Right atrium auricular region (tissue), 2 donors: ENCODE results near the gene SLC22A1. TPM values are rescaled to one million over a fixed set of nuclear protein-coding genes. Genes with fewer than 3 reads are reported as not detected.

Experiments used
- DNase-seq: peaks from one replicate; pipeline ENCODE4 v3.0.0-alpha.2; 2019; ENCODE audit warnings: low spot score
- H3K27ac ChIP-seq, 2 donors: fragments of 200-600 bp; sonication (generic); 1 replicate in 1 of 2; 2 replicates in 1 of 2; pipeline ENCODE4 v1.5.1; 2016 to 2019
- H3K27me3 ChIP-seq, 2 donors: fragments of 200-600 bp; sonication (generic); one replicate each; pipeline versions ENCODE4 v1.5.1 to v1.6.0; 2017 to 2019
- H3K36me3 ChIP-seq: fragments of 200-600 bp; sonication (generic); one replicate; pipeline ENCODE4 v1.5.1; 2016
- H3K4me1 ChIP-seq, 2 donors: fragments of 200-600 bp; sonication (generic); one replicate each; pipeline versions ENCODE4 v1.5.1 to v1.6.0; 2017 to 2019
- H3K4me3 ChIP-seq, 2 donors: fragments of 200-600 bp; sonication (generic); 1 replicate in 1 of 2; 2 replicates in 1 of 2; pipeline ENCODE4 v1.5.1; 2017 to 2019; ENCODE audit warnings: mild to moderate bottlenecking in 1 of 2, moderate library complexity in 1 of 2
- H3K9me3 ChIP-seq, 2 donors: fragments of 200-600 bp; sonication (generic); one replicate each; pipeline ENCODE4 v1.5.1; 2019
- total RNA-seq, 2 donors: library from RNA; depleted of rRNA; stranded (reverse); fragments of >200 nt; gene quantifications; one replicate each; pipeline ENCODE4 v1.1.0, GENCODE V29; 2016
- TF ChIP-seq, protein P1 (sequence below), 2 donors: fragments of 200-600 bp; sonication (generic); IDR thresholded peaks; one replicate each; pipeline ENCODE4 v1.5.1; 2019; ENCODE audit warnings: antibody characterized with exemption in 2 of 2

Gene SLC22A1
- total RNA-seq, 2 donors from 2014 or later = not detected

DNA sequence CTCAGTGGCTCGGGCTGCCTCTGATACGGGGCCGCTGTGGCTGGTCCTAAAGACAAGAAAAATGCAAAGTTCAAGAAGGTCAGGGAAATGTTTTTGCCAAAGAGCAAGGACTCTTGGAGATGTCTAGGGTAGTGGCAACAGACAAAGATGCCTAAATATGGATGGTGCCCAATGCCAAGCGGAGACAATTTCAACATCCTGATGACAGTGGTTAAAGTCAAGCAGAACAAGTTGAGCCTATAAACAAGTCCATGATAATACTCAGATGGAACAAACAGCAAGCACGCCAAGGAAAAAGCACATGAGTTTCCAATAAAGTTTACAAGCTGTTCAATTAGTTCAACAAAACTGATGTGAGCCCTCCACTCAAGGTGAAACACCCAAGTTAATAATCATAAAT is 51.1 kb downstream of the SLC22A1 start:
- TF ChIP-seq, protein P1, sequence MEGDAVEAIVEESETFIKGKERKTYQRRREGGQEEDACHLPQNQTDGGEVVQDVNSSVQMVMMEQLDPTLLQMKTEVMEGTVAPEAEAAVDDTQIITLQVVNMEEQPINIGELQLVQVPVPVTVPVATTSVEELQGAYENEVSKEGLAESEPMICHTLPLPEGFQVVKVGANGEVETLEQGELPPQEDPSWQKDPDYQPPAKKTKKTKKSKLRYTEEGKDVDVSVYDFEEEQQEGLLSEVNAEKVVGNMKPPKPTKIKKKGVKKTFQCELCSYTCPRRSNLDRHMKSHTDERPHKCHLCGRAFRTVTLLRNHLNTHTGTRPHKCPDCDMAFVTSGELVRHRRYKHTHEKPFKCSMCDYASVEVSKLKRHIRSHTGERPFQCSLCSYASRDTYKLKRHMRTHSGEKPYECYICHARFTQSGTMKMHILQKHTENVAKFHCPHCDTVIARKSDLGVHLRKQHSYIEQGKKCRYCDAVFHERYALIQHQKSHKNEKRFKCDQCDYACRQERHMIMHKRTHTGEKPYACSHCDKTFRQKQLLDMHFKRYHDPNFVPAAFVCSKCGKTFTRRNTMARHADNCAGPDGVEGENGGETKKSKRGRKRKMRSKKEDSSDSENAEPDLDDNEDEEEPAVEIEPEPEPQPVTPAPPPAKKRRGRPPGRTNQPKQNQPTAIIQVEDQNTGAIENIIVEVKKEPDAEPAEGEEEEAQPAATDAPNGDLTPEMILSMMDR (IDR thresholded peaks at IDR 0.05) = no peak
- Histone ChIP-seq H3K36me3 (no peaks in the 10 kb centered on the region), H3K4me1 (no peaks in the 10 kb centered on the region), H3K27me3 (no peaks in the 10 kb centered on the region), H3K4me3 (no peak overlapping the region), H3K9me3 (no peaks in the 10 kb centered on the region), H3K27ac (no peak overlapping the region)
- no peak for DNase-seq

DNA sequence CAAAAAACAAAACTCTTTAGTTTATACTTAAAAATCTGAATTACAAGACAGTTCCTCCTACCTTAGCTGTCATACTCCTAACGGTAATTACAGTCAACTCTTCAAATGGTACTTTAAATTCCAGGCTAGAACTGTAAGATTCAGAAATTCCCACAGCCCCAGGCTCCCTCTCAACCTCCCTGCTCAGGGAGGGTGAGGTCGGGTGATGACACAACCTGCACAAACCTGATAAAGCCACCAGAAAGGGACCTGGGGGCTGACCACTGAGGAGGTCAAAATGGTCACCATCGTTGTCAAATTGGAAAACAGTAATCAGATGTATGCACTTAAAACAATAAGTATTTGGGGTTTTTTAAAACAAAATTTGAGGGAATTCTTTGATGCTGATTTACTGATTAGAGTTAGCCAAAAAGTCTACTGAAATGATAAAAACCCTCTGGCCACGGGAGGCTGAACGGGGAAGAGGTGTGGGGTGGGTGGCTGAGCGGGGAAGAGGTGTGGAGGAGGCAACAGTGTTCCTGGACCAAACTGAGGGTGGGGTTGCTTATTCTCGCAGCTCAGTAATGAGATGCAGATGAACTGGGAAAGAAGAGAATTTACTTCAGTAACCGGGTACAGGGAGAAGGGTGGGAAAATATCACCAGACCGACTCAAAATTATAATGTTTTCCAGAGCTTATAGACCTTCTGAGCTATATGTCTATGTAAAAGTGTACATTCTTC is 52.4 kb downstream of the SLC22A1 start:
- no peak for DNase-seq
- TF ChIP-seq, protein P1 (IDR thresholded peaks at IDR 0.05) = no peak
- no peak overlapping the region for H3K27ac ChIP-seq
- no peaks in the 10 kb centered on the region for H3K36me3 ChIP-seq
- H3K4me1 ChIP-seq = no peaks in the 10 kb centered on the region
- no peak overlapping the region for H3K4me3 ChIP-seq
- H3K27me3 ChIP-seq = no peaks in the 10 kb centered on the region
- H3K9me3 ChIP-seq = no peaks in the 10 kb centered on the region

DNA sequence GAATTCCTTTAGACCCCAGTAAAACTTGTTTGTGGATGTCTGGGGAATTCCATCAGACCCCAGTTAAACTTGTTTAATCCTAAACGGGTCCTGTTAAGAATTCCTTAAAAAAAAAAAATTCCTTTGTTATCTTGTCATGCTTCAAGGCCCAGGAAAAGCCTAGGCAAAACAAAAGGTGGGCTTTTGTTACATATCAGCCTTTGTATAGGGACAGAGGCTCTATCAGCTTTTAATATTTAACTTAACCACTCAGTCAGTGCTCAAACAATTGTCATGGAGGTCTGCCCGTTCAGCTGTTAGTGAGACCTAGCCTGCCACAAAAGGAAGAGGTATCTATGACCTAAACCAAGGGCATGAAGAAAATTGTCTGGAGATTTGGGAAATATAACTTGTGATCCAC is 53.1 kb downstream of the SLC22A1 start:
- DNase-seq = no peak
- no peaks in the 10 kb centered on the region for H3K4me1 ChIP-seq

DNA sequence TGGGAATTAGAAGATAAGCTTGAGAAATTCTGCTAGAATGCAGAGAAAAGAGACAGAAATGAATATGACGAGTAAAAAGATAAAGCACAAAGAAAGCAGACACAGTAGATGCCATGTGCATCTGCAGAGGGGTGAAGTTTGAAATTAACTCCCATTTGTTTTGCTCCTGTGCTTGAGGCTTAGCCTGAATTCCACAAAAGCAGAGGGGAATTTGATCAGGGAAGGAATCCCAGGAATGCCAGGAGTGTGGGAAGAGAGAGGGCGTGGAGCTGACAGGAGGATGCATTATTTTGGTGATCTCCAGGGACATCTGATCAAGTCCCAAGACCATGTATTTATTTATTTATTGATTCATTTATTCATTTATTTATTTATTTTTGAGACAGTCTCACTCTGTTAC is 55.6 kb downstream of the SLC22A1 start:
- DNase-seq = no peak
- TF ChIP-seq, protein P1 (IDR thresholded peaks at IDR 0.05) = no peak
- Histone ChIP-seq H3K27ac (no peak overlapping the region), H3K27me3 (no peaks in the 10 kb centered on the region), H3K36me3 (no peaks in the 10 kb centered on the region), H3K4me3 (no peak overlapping the region), H3K4me1 (no peaks in the 10 kb centered on the region), H3K9me3 (no peaks in the 10 kb centered on the region)

More for the DNA sequence above, 53.1 kb downstream of the SLC22A1 start:
- H3K27me3 ChIP-seq = no peaks in the 10 kb centered on the region
- no peak overlapping the region for H3K27ac ChIP-seq
- no peak overlapping the region for H3K4me3 ChIP-seq
- TF ChIP-seq, protein P1 (IDR thresholded peaks at IDR 0.05) = no peak
- H3K36me3 ChIP-seq = no peaks in the 10 kb centered on the region
- H3K9me3 ChIP-seq = no peaks in the 10 kb centered on the region

DNA sequence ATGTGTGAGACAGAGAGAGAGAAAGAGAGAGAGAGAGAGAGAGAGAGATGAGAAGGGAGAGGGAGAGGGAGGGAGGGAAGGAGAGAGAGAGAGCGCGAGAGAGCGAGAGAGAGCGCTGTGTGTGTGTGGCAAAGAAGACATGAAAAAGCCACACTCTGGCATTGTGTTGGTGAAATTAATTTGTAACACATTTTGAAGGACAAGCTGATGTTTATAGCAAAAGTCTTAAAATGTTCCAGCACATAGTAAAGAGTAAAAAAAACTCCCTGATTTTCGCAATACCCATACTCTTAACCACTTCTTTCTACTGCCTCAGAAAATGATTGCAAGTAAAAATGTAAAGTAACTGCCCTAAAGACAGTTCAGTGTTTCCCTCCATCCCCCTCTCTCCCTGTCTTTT is 56.7 kb downstream of the SLC22A1 start:
- no peak overlapping the region for H3K27ac ChIP-seq
- no peaks in the 10 kb centered on the region for H3K27me3 ChIP-seq
- TF ChIP-seq, protein P1 (IDR thresholded peaks at IDR 0.05) = no peak
- DNase-seq = no peak
- H3K36me3 ChIP-seq = no peaks in the 10 kb centered on the region
- H3K9me3 ChIP-seq = no peaks in the 10 kb centered on the region
- no peak overlapping the region for H3K4me3 ChIP-seq
- H3K4me1 ChIP-seq = no peaks in the 10 kb centered on the region

DNA sequence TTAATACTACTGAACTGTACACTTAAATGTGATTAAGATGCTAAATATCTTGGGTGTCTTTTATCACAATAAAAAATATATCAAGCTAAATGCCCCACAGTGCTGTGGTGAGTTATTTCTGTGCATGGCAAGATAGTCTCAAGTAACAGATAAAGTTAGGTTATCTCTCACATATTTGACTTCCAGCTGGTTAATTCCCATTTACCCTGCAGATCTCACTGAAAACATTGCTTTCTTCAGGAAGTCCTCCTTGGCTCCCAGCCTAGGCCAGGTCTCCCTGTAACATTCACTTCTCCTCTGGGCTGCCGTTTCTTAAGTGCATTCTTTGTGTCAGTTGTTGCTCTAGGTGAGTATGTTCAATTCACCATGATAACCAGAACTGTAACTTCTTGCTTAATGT is 59.1 kb downstream of the SLC22A1 start:
- no peaks in the 10 kb centered on the region for H3K27me3 ChIP-seq
- TF ChIP-seq, protein P1 (IDR thresholded peaks at IDR 0.05) = no peak
- no peaks in the 10 kb centered on the region for H3K4me1 ChIP-seq
- no peak for DNase-seq
- no peak overlapping the region for H3K4me3 ChIP-seq
- H3K36me3 ChIP-seq = no peaks in the 10 kb centered on the region
- no peaks in the 10 kb centered on the region for H3K9me3 ChIP-seq
- no peak overlapping the region for H3K27ac ChIP-seq
